ENCODE data around the gene ROBO2.

The ROBO2 gene

GRCh38 chr3:77189684-77190083, 149.8 kb downstream of the ROBO2 start:
- Histone ChIP-seq H3K27me3 (ENCODE audit: insufficient read depth, low read length) (no peaks in the 10 kb centered on the region), H4K91ac (ENCODE audit: low read depth, low read length) (no peak overlapping the region), H3K79me1 (ENCODE audit: low read length) (no peaks in the 10 kb centered on the region), H2AFZ (ENCODE audit: insufficient read depth, low read length, poor library complexity) (no peak overlapping the region), H3K4me3 (ENCODE audit: low read depth, low read length) (no peak overlapping the region), H3K36me3 (ENCODE audit: control insufficient read depth in 1 of 2, insufficient read depth in 2 of 2, low read length in 2 of 2) (no peaks in the 10 kb centered on the region), H4K12ac (ENCODE audit: low read depth, low read length) (no peak overlapping the region), H2BK120ac (ENCODE audit: insufficient read depth, low read length, poor library complexity) (no peak overlapping the region), H3K23ac (ENCODE audit: low read length) (no peak overlapping the region), H3K14ac (ENCODE audit: low read length) (no peak overlapping the region), H3K4me2 (ENCODE audit: low read length) (no peak overlapping the region), H4K8ac (ENCODE audit: low read depth, low read length) (no peak overlapping the region), H3K4ac (ENCODE audit: low read depth, low read length) (no peak overlapping the region), H3K9me3 (ENCODE audit: insufficient read depth, low read depth, low read length) (no peaks in the 10 kb centered on the region), H3K4me1 (ENCODE audit: control insufficient read depth in 1 of 2, insufficient read depth in 2 of 2, low read length in 2 of 2) (no peaks in the 10 kb centered on the region), H2BK12ac (ENCODE audit: low read length) (no peak overlapping the region), H3K79me2 (ENCODE audit: control insufficient read depth, insufficient read depth, low read length, poor library complexity) (no peaks in the 10 kb centered on the region), H2BK5ac (ENCODE audit: low read depth, low read length, poor library complexity) (no peak overlapping the region), H3K9ac (ENCODE audit: low read length) (no peak overlapping the region), H2AK5ac (ENCODE audit: low read length) (no peak overlapping the region), H3K18ac (ENCODE audit: low read length) (no peak overlapping the region), H3K27ac (ENCODE audit: low read depth, low read length) (no peak overlapping the region)
- no CpG with 5 or more reads among the region's 2 CpGs for WGBS (ENCODE audit: extremely low coverage, insufficient coverage, insufficient read length)
- no peak for DNase-seq

DNA sequence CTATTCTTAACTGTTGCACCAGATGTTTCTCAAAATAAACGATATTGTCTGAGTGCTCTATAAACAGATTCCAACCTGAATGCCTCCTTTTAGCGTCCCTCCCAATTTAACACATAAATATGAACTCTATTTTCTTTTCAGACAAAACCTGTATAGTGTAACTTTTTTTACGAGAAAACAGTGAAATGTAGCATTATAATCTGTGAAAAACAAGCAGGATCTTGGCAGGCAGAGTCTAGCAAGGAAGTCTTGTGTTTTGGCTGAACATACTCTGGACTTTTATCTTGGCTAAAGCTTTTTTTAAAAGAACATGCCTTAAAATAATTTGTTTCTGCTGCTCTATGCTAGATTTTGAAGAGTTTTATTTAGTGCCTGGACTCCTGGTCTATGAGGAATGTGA, 150.5 kb downstream of the ROBO2 start:
- H3K4ac ChIP-seq (ENCODE audit: low read depth, low read length): no peak overlapping the region
- no peak overlapping the region for H3K4me3 ChIP-seq (ENCODE audit: low read depth, low read length)
- no peak for DNase-seq
- H2BK5ac ChIP-seq (ENCODE audit: low read depth, low read length, poor library complexity): no peak overlapping the region
- no peak overlapping the region for H3K27ac ChIP-seq (ENCODE audit: low read depth, low read length)
- H3K4me2 ChIP-seq (ENCODE audit: low read length): no peak overlapping the region
- WGBS (ENCODE audit: extremely low coverage, insufficient coverage, insufficient read length): no CpG with 5 or more reads among the region's 3 CpGs
- H2BK120ac ChIP-seq (ENCODE audit: insufficient read depth, low read length, poor library complexity): no peak overlapping the region
- H3K9me3 ChIP-seq (ENCODE audit: insufficient read depth, low read depth, low read length): no peaks in the 10 kb centered on the region
- H2AK5ac ChIP-seq (ENCODE audit: low read length): no peak overlapping the region
- no peak overlapping the region for H3K9ac ChIP-seq (ENCODE audit: low read length)
- no peaks in the 10 kb centered on the region for H3K79me1 ChIP-seq (ENCODE audit: low read length)
- H2AFZ ChIP-seq (ENCODE audit: insufficient read depth, low read length, poor library complexity): no peak overlapping the region
- H3K27me3 ChIP-seq (ENCODE audit: insufficient read depth, low read length): no peaks in the 10 kb centered on the region
- H3K23ac ChIP-seq (ENCODE audit: low read length): no peak overlapping the region
- no peak overlapping the region for H2BK12ac ChIP-seq (ENCODE audit: low read length)
- no peak overlapping the region for H4K12ac ChIP-seq (ENCODE audit: low read depth, low read length)
- H3K14ac ChIP-seq (ENCODE audit: low read length): no peak overlapping the region
- H4K91ac ChIP-seq (ENCODE audit: low read depth, low read length): no peak overlapping the region
- no peaks in the 10 kb centered on the region for H3K4me1 ChIP-seq (ENCODE audit: control insufficient read depth in 1 of 2, insufficient read depth in 2 of 2, low read length in 2 of 2)
- H3K36me3 ChIP-seq (ENCODE audit: control insufficient read depth in 1 of 2, insufficient read depth in 2 of 2, low read length in 2 of 2): no peaks in the 10 kb centered on the region
- no peak overlapping the region for H3K18ac ChIP-seq (ENCODE audit: low read length)
- H4K8ac ChIP-seq (ENCODE audit: low read depth, low read length): no peak overlapping the region
- H3K79me2 ChIP-seq (ENCODE audit: control insufficient read depth, insufficient read depth, low read length, poor library complexity): no peaks in the 10 kb centered on the region

- H3K14ac ChIP-seq (ENCODE audit: low read length): no peak overlapping the region
- no peak overlapping the region for H3K4me3 ChIP-seq (ENCODE audit: low read depth, low read length)
- H4K12ac ChIP-seq (ENCODE audit: low read depth, low read length): no peak overlapping the region
- no peak overlapping the region for H2AK5ac ChIP-seq (ENCODE audit: low read length)
- DNase-seq: no peak
- no peak overlapping the region for H3K4me2 ChIP-seq (ENCODE audit: low read length)
- H2BK12ac ChIP-seq (ENCODE audit: low read length): no peak overlapping the region
- no peak overlapping the region for H3K18ac ChIP-seq (ENCODE audit: low read length)
- no peak overlapping the region for H3K23ac ChIP-seq (ENCODE audit: low read length)
- no peaks in the 10 kb centered on the region for H3K4me1 ChIP-seq (ENCODE audit: control insufficient read depth in 1 of 2, insufficient read depth in 2 of 2, low read length in 2 of 2)
- no peaks in the 10 kb centered on the region for H3K79me1 ChIP-seq (ENCODE audit: low read length)
- no peak overlapping the region for H2BK5ac ChIP-seq (ENCODE audit: low read depth, low read length, poor library complexity)
- no peak overlapping the region for H2BK120ac ChIP-seq (ENCODE audit: insufficient read depth, low read length, poor library complexity)
- H3K79me2 ChIP-seq (ENCODE audit: control insufficient read depth, insufficient read depth, low read length, poor library complexity): no peaks in the 10 kb centered on the region
- H3K9me3 ChIP-seq (ENCODE audit: insufficient read depth, low read depth, low read length): no peaks in the 10 kb centered on the region
- WGBS (ENCODE audit: extremely low coverage, insufficient coverage, insufficient read length): no CpG with 5 or more reads among the region's 4 CpGs
- H3K27me3 ChIP-seq (ENCODE audit: insufficient read depth, low read length): no peaks in the 10 kb centered on the region
- H3K27ac ChIP-seq (ENCODE audit: low read depth, low read length): no peak overlapping the region
- H3K4ac ChIP-seq (ENCODE audit: low read depth, low read length): no peak overlapping the region
- no peak overlapping the region for H2AFZ ChIP-seq (ENCODE audit: insufficient read depth, low read length, poor library complexity)
- H3K9ac ChIP-seq (ENCODE audit: low read length): no peak overlapping the region
- H3K36me3 ChIP-seq (ENCODE audit: control insufficient read depth in 1 of 2, insufficient read depth in 2 of 2, low read length in 2 of 2): no peaks in the 10 kb centered on the region
- H4K8ac ChIP-seq (ENCODE audit: low read depth, low read length): no peak overlapping the region
- H4K91ac ChIP-seq (ENCODE audit: low read depth, low read length): no peak overlapping the region
Measured at GRCh38 chr3:77191014-77191413, 151.1 kb downstream of the ROBO2 start.

DNA sequence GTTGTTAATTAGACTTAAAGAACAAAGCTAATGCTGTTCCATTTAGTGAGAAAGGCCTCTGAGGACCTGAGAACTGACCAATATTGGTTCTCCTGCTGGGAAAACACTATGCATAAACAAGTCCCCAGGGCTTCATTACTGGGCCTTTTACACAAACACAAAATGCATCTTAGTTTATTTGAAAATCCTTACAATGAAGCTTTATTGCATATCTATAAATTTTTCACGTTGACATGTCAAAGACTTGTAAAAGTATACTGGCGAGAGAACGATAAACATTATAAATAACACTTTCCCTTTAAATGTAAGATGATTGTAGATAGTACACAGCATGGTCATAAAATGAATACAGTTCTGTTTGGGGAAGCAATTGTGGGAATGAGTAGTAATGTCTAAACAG, 151.7 kb downstream of the ROBO2 start:
- H4K8ac ChIP-seq (ENCODE audit: low read depth, low read length): no peak overlapping the region
- no peak overlapping the region for H3K4me3 ChIP-seq (ENCODE audit: low read depth, low read length)
- no peaks in the 10 kb centered on the region for H3K4me1 ChIP-seq (ENCODE audit: control insufficient read depth in 1 of 2, insufficient read depth in 2 of 2, low read length in 2 of 2)
- H2AK5ac ChIP-seq (ENCODE audit: low read length): no peak overlapping the region
- H2BK5ac ChIP-seq (ENCODE audit: low read depth, low read length, poor library complexity): no peak overlapping the region
- H4K91ac ChIP-seq (ENCODE audit: low read depth, low read length): no peak overlapping the region
- H3K79me2 ChIP-seq (ENCODE audit: control insufficient read depth, insufficient read depth, low read length, poor library complexity): no peaks in the 10 kb centered on the region
- no peak overlapping the region for H3K9ac ChIP-seq (ENCODE audit: low read length)
- H3K36me3 ChIP-seq (ENCODE audit: control insufficient read depth in 1 of 2, insufficient read depth in 2 of 2, low read length in 2 of 2): no peaks in the 10 kb centered on the region
- no peak overlapping the region for H3K14ac ChIP-seq (ENCODE audit: low read length)
- H3K4ac ChIP-seq (ENCODE audit: low read depth, low read length): no peak overlapping the region
- DNase-seq: no peak
- no peaks in the 10 kb centered on the region for H3K79me1 ChIP-seq (ENCODE audit: low read length)
- no peak overlapping the region for H4K12ac ChIP-seq (ENCODE audit: low read depth, low read length)
- no peak overlapping the region for H3K18ac ChIP-seq (ENCODE audit: low read length)
- no peaks in the 10 kb centered on the region for H3K9me3 ChIP-seq (ENCODE audit: insufficient read depth, low read depth, low read length)
- no peak overlapping the region for H2AFZ ChIP-seq (ENCODE audit: insufficient read depth, low read length, poor library complexity)
- H2BK120ac ChIP-seq (ENCODE audit: insufficient read depth, low read length, poor library complexity): no peak overlapping the region
- H3K23ac ChIP-seq (ENCODE audit: low read length): no peak overlapping the region
- WGBS (ENCODE audit: extremely low coverage, insufficient coverage, insufficient read length): no CpG with 5 or more reads among the region's 3 CpGs
- H3K27me3 ChIP-seq (ENCODE audit: insufficient read depth, low read length): no peaks in the 10 kb centered on the region
- no peak overlapping the region for H2BK12ac ChIP-seq (ENCODE audit: low read length)
- no peak overlapping the region for H3K4me2 ChIP-seq (ENCODE audit: low read length)
- no peak overlapping the region for H3K27ac ChIP-seq (ENCODE audit: low read depth, low read length)

Measured in trophoblast cell (in vitro differentiated cells and primary cell).